ENCODE results near the gene GBF1.

Gene GBF1

DNA sequence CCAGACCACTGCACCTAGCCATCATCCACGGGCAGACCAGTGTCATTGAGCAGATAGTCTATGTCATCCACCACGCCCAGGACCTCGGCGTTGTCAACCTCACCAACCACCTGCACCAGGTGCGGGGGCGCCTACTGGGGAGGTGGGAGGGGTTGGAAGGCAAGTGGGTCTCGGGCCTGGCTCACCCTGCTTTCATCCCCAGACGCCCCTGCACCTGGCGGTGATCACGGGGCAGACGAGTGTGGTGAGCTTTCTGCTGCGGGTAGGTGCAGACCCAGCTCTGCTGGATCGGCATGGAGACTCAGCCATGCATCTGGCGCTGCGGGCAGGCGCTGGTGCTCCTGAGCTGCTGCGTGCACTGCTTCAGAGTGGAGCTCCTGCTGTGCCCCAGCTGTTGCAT lies 154.7 kb downstream of the GBF1 start:
- Histone ChIP-seq H3K4me3 (ENCODE audit: low read depth in 1 of 2, low read length in 2 of 2) (peak overlapping the region; percentile 42 to 65), H3K36me3 (ENCODE audit: insufficient read depth, low read length) (peaks cover 68% of the 10 kb centered on the region), H3K9me3 (ENCODE audit: low read length) (no peaks in the 10 kb centered on the region), H3K4me1 (ENCODE audit: insufficient read depth, low read length) (peaks cover 61% of the 10 kb centered on the region), H3K9ac (ENCODE audit: low read length) (peak overlapping the region; percentile 75), H3K27ac (ENCODE audit: low read depth, low read length) (peak overlapping the region; percentile 71), H3K27me3 (ENCODE audit: control insufficient read depth in 1 of 2, insufficient read depth in 2 of 2, low read length in 2 of 2) (no peaks in the 10 kb centered on the region)

DNA sequence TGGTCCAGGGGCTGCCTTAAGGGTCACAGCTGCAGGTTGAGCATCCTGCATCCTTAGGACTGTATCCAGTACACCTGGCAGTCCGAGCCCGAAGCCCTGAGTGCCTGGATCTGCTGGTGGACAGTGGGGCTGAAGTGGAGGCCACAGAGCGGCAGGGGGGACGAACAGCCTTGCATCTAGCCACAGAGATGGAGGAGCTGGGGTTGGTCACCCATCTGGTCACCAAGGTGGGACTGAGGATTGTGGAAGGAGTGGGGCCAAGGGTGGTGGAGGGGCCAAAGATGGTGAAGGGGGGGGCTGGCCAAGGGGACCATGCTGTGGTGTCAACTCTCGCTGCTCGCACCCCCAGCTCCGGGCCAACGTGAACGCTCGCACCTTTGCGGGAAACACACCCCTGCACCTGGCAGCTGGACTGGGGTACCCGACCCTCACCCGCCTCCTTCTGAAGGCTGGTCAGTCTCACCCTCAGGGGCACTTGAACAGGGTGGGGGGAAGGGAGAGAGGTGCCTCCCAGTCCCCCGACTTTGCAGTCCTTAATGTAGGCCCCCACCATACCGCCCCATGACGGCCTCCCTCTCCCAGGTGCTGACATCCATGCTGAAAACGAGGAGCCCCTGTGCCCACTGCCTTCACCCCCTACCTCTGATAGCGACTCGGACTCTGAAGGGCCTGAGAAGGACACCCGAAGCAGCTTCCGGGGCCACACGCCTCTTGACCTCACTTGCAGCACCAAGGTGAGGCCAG lies 155.4 kb downstream of the GBF1 start:
- Histone ChIP-seq H3K27me3 (ENCODE audit: control insufficient read depth in 1 of 2, insufficient read depth in 2 of 2, low read length in 2 of 2) (no peaks in the 10 kb centered on the region), H3K27ac (ENCODE audit: low read depth, low read length) (peak overlapping the region; percentile 71), H3K36me3 (ENCODE audit: insufficient read depth, low read length) (peaks cover 68% of the 10 kb centered on the region), H3K4me3 (ENCODE audit: low read depth in 1 of 2, low read length in 2 of 2) (no peak overlapping the region), H3K4me1 (ENCODE audit: insufficient read depth, low read length) (peaks cover 68% of the 10 kb centered on the region), H3K9ac (ENCODE audit: low read length) (no peak overlapping the region), H3K9me3 (ENCODE audit: low read length) (no peaks in the 10 kb centered on the region)

DNA sequence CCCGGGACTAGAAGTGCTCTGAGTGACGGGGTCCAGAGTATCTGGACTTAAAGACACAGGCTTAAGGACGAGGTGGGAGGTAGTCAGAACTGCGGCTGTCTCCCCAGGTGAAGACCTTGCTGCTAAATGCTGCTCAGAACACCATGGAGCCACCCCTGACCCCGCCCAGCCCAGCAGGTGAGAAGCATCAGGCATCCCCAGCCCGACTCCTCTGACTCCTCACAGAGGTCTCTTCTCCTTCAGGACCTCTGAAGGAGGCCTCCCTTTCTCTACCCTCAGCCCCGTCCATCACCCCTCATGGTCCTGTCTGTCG lies 156.0 kb downstream of the GBF1 start:
- peak overlapping the region; percentile 26 for H3K9ac ChIP-seq (ENCODE audit: low read length)
- no peak overlapping the region for H3K4me3 ChIP-seq (ENCODE audit: low read depth in 1 of 2, low read length in 2 of 2)
- peaks cover 68% of the 10 kb centered on the region for H3K36me3 ChIP-seq (ENCODE audit: insufficient read depth, low read length)
- H3K27me3 ChIP-seq (ENCODE audit: control insufficient read depth in 1 of 2, insufficient read depth in 2 of 2, low read length in 2 of 2) = no peaks in the 10 kb centered on the region
- H3K4me1 ChIP-seq (ENCODE audit: insufficient read depth, low read length) = peaks cover 71% of the 10 kb centered on the region
- H3K9me3 ChIP-seq (ENCODE audit: low read length) = no peaks in the 10 kb centered on the region
- H3K27ac ChIP-seq (ENCODE audit: low read depth, low read length) = peak overlapping the region; percentile 71

DNA sequence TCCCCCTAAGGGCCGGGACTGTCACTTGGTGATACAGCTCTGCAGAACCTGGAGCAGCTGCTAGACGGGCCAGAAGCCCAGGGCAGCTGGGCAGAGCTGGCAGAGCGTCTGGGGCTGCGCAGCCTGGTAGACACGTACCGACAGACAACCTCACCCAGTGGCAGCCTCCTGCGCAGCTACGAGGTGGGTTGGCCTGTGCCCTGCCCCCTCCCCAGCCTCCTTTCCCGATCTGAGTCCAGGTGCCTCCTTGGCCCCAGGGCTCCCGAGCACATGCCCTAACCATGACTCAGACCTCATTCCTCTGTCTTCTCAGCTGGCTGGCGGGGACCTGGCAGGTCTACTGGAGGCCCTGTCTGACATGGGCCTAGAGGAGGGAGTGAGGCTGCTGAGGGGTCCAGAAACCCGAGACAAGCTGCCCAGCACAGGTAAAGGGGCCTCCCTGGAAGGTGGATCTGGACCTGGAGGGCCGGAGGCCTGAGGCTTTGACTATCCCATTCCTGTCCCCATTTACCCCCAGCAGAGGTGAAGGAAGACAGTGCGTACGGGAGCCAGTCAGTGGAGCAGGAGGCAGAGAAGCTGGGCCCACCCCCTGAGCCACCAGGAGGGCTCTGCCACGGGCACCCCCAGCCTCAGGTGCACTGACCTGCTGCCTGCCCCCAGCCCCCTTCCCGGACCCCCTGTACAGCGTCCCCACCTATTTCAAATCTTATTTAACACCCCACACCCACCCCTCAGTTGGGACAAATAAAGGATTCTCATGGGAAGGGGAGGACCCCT lies 156.6 kb downstream of the GBF1 start:
- no peaks in the 10 kb centered on the region for H3K9me3 ChIP-seq (ENCODE audit: low read length)
- H3K36me3 ChIP-seq (ENCODE audit: insufficient read depth, low read length) = peaks cover 64% of the 10 kb centered on the region
- no peak overlapping the region for H3K4me3 ChIP-seq (ENCODE audit: low read depth in 1 of 2, low read length in 2 of 2)
- H3K4me1 ChIP-seq (ENCODE audit: insufficient read depth, low read length) = peaks cover 67% of the 10 kb centered on the region
- H3K9ac ChIP-seq (ENCODE audit: low read length) = peak overlapping the region; percentile 26
- peak overlapping the region; percentile 71 for H3K27ac ChIP-seq (ENCODE audit: low read depth, low read length)
- H3K27me3 ChIP-seq (ENCODE audit: control insufficient read depth in 1 of 2, insufficient read depth in 2 of 2, low read length in 2 of 2) = no peaks in the 10 kb centered on the region

DNA sequence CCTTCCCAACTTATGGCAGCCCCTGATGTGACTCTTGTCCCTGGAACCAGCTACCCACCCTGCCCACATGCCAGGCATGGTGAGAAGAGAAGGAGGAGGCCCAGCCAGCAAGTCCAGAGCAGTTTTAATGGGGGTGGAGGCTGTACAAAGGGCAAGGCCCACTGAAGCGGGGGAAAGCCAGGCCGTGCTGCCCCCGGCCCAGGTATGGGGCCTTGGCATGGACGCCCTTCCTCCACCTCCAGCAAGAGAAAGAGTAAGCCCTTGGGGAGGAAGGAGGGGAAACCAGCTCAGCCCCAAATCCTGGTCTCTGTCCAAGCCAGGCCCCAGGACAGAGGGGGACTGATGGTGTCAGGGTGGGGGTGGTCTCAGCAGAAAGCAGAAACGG lies 157.2 kb downstream of the GBF1 start:
- Histone ChIP-seq H3K36me3 (ENCODE audit: insufficient read depth, low read length) (peaks cover 60% of the 10 kb centered on the region), H3K27me3 (ENCODE audit: control insufficient read depth in 1 of 2, insufficient read depth in 2 of 2, low read length in 2 of 2) (no peaks in the 10 kb centered on the region), H3K27ac (ENCODE audit: low read depth, low read length) (peak overlapping the region; percentile 71), H3K4me1 (ENCODE audit: insufficient read depth, low read length) (peaks cover 65% of the 10 kb centered on the region), H3K4me3 (ENCODE audit: low read depth in 1 of 2, low read length in 2 of 2) (no peak overlapping the region), H3K9me3 (ENCODE audit: low read length) (no peaks in the 10 kb centered on the region), H3K9ac (ENCODE audit: low read length) (peak overlapping the region; percentile 26)

DNA sequence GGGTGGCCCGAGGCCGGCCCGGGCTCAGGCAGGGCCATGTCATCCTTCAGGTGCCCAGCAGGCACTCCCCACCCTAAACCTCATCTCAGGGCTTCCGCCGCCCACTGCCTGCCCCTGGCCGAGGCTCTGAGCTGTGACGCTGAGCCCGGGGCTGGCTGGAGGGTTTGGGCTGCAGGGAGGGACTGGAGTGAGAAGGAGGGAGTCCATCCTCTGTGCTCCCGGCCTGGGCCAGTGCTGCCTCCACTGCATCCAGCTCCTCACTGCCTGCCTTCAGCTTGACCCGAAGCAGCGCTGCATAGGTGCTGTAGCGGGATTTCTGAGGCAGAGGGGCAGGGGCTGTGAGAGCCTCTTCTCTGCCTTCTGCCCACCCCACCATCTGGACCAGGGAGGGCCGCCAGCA lies 157.8 kb downstream of the GBF1 start:
- no peak overlapping the region for H3K4me3 ChIP-seq (ENCODE audit: low read depth in 1 of 2, low read length in 2 of 2)
- peak overlapping the region; percentile 71 for H3K27ac ChIP-seq (ENCODE audit: low read depth, low read length)
- H3K36me3 ChIP-seq (ENCODE audit: insufficient read depth, low read length) = peaks cover 54% of the 10 kb centered on the region
- no peaks in the 10 kb centered on the region for H3K9me3 ChIP-seq (ENCODE audit: low read length)
- H3K4me1 ChIP-seq (ENCODE audit: insufficient read depth, low read length) = peaks cover 63% of the 10 kb centered on the region
- peaks cover 0 to 5% of the 10 kb centered on the region in 2 donors for H3K27me3 ChIP-seq (ENCODE audit: control insufficient read depth in 1 of 2, insufficient read depth in 2 of 2, low read length in 2 of 2)
- peak overlapping the region; percentile 34 for H3K9ac ChIP-seq (ENCODE audit: low read length)

DNA sequence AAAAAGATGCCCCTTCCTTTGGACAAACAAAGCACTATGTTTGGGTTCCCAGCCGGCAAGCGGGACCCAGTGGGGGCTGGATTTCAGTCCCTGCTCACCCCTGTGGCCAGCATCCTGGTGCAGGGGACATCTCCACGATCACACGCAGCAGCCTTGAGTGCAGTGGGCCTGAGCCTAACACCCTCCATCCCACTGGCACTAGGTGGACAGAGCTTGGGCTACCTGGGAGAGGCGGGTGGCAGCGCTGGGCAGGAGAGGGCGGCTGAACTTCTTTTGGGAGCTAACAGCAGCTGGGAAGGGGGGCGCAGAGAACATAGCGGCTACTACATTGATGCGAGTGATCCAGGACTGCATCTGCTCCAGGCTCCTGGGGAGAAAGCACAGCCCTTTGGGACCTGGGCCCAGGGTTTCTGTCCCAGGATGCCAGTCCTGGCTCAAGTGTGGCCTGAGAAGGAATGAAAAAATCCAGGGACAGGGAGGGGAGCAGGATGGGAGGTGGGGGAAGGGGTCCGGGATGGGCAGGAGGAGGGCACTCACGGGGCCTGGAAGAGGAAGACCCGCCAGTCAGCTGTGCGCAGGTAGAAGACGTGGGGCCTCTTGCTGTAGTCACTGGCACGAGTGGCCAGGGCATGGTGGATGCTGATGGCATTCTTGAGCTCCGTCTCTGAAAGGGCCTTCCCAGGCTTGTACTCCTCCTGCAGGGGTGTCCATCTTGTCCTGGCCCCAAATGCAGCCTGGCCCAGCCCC lies 159.2 kb downstream of the GBF1 start:
- Histone ChIP-seq H3K9ac (ENCODE audit: low read length) (peak overlapping the region; percentile 30), H3K27ac (ENCODE audit: low read depth, low read length) (peak overlapping the region; percentile 71), H3K9me3 (ENCODE audit: low read length) (no peaks in the 10 kb centered on the region), H3K4me1 (ENCODE audit: insufficient read depth, low read length) (peaks cover 60% of the 10 kb centered on the region), H3K36me3 (ENCODE audit: insufficient read depth, low read length) (peaks cover 49% of the 10 kb centered on the region), H3K27me3 (ENCODE audit: control insufficient read depth in 1 of 2, insufficient read depth in 2 of 2, low read length in 2 of 2) (peaks cover 0 to 14% of the 10 kb centered on the region in 2 donors), H3K4me3 (ENCODE audit: low read depth in 1 of 2, low read length in 2 of 2) (no peak overlapping the region)

DNA sequence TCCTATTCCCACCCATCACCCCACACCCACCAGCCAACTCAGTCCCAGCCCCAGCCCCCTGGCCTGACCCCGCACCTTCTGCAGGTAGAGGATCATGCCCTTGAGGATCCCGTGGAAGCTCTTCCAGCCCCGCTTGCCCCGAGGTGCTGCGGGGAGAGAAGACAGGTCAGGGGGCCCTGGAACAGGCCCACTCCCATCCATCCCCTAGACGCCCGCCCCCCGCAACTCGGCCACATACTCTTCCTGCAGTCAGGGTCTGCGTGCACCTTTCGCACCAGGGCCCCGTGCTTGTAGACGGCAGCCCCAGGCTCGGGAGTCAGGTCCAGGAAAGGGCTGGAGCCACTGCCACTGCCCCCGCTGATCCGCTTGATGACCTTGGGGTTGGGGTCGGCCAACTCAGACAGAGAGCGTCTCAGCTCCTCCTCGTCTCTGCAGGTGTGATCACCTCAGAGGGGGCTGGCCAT lies 159.8 kb downstream of the GBF1 start:
- H3K4me3 ChIP-seq (ENCODE audit: low read depth in 1 of 2, low read length in 2 of 2) = no peak overlapping the region
- peaks cover 45% of the 10 kb centered on the region for H3K36me3 ChIP-seq (ENCODE audit: insufficient read depth, low read length)
- H3K9me3 ChIP-seq (ENCODE audit: low read length) = no peaks in the 10 kb centered on the region
- peak overlapping the region; percentile 30 for H3K9ac ChIP-seq (ENCODE audit: low read length)
- peaks cover 5 to 21% of the 10 kb centered on the region in 2 donors for H3K27me3 ChIP-seq (ENCODE audit: control insufficient read depth in 1 of 2, insufficient read depth in 2 of 2, low read length in 2 of 2)
- H3K27ac ChIP-seq (ENCODE audit: low read depth, low read length) = peak overlapping the region; percentile 71
- H3K4me1 ChIP-seq (ENCODE audit: insufficient read depth, low read length) = peaks cover 60% of the 10 kb centered on the region

DNA sequence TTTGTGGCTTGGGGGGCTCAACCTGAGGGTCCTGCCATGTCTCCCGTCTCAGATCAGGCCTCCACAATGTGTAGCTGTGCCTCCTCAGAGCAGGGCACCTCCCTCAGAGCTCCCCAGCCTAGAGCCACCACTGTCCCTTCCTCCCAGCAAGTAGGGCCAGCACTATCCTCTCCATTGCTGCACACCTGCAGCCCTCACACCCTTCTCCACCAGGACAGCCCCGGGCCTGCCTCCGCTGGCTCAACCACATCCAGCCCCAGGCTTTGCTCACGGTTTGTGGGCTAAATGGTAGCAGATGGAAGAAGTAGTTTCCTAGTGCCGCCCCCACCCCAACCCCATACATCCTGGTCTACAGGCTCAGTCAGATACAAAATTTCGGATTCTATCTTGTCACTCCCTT lies 160.3 kb downstream of the GBF1 start:
- Histone ChIP-seq H3K27ac (ENCODE audit: low read depth, low read length) (peak overlapping the region; percentile 71), H3K36me3 (ENCODE audit: insufficient read depth, low read length) (peaks cover 40% of the 10 kb centered on the region), H3K9ac (ENCODE audit: low read length) (peak overlapping the region; percentile 21), H3K9me3 (ENCODE audit: low read length) (no peaks in the 10 kb centered on the region), H3K27me3 (ENCODE audit: control insufficient read depth in 1 of 2, insufficient read depth in 2 of 2, low read length in 2 of 2) (peaks cover 6 to 25% of the 10 kb centered on the region in 2 donors), H3K4me1 (ENCODE audit: insufficient read depth, low read length) (peaks cover 58% of the 10 kb centered on the region), H3K4me3 (ENCODE audit: low read depth in 1 of 2, low read length in 2 of 2) (no peak overlapping the region)

DNA sequence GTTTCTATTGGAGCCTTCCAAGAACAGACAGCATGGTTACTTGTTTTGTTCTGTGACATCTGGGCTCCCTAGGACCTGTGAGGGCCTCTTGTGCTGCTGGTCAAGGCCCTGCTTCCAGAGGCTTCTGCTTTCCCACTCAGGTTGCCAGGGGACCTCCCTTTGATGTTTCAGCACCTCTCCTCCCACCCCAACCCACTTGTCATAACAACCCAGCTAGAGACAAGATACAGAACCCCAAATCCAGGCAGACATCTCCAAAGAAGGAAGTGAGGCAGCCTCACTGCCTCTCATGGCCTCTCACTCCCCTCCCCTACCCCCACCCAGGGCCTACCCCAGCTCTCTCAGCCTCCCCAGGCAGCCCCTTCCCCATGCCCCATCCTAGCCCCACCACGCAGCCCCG lies 161.5 kb downstream of the GBF1 start:
- H3K4me1 ChIP-seq (ENCODE audit: insufficient read depth, low read length) = peaks cover 63% of the 10 kb centered on the region
- peaks cover 29% of the 10 kb centered on the region for H3K36me3 ChIP-seq (ENCODE audit: insufficient read depth, low read length)
- H3K27me3 ChIP-seq (ENCODE audit: control insufficient read depth in 1 of 2, insufficient read depth in 2 of 2, low read length in 2 of 2) = peaks cover 6 to 36% of the 10 kb centered on the region in 2 donors
- peak overlapping the region; percentile 30 for H3K9ac ChIP-seq (ENCODE audit: low read length)
- no peaks in the 10 kb centered on the region for H3K9me3 ChIP-seq (ENCODE audit: low read length)
- peak overlapping the region; percentile 100 for H3K27ac ChIP-seq (ENCODE audit: low read depth, low read length)
- H3K4me3 ChIP-seq (ENCODE audit: low read depth in 1 of 2, low read length in 2 of 2) = no peak overlapping the region

DNA sequence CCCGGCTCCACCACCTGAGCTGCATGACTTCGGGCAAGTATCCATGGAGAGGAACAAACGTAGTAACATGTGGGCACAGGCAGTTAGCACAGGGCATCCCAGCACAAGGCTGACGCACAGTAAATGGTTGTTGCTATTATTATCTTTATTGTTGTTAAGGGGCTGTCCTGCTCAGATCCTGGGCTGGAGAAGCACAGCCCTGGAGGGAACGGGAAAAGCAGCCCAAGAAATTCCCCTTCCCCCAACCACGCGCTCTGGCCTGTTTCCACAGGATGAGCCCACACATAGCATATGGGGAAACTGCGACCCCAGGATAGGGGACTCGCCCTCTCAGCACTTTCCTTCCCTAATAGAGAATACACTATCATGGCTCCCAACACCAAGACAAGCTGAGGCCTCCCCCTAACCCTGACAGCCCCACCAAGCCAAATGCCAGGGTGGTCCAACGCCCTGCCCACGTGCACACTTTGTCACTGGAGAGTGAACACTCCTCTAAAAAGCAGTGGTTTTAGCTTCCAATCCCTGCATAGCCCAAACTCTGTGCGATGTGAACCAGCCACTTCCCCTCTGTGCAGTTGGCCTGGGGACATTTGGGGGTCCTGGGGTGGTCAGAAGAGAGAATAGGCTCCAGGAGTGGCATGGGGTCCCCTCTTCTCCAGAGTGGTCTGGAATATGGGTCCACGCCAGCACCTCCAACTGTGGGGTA lies 162.2 kb downstream of the GBF1 start:
- H3K9ac ChIP-seq (ENCODE audit: low read length) = peak overlapping the region; percentile 50
- H3K4me1 ChIP-seq (ENCODE audit: insufficient read depth, low read length) = peaks cover 55% of the 10 kb centered on the region
- H3K4me3 ChIP-seq (ENCODE audit: low read depth in 1 of 2, low read length in 2 of 2) = peak overlapping the region; percentile 54 to 57
- peaks cover 22% of the 10 kb centered on the region for H3K36me3 ChIP-seq (ENCODE audit: insufficient read depth, low read length)
- H3K9me3 ChIP-seq (ENCODE audit: low read length) = no peaks in the 10 kb centered on the region
- peak overlapping the region; percentile 100 for H3K27ac ChIP-seq (ENCODE audit: low read depth, low read length)
- H3K27me3 ChIP-seq (ENCODE audit: control insufficient read depth in 1 of 2, insufficient read depth in 2 of 2, low read length in 2 of 2) = peaks cover 6 to 44% of the 10 kb centered on the region in 2 donors
